DMS53 (cell line): ENCODE results near the gene CEP152.
"Not testable (repeated sequence)": the region's sequence is repeated elsewhere in the genome, so short reads cannot be mapped to it uniquely, and the experiment has no call there.

Experiments
- DNase-seq: peaks from one replicate; lab custom pipeline; 2025; lab: John Stamatoyannopoulos, UW

CEP152 gene

GRCh38 chr15:48803877-48804276, 7.0 kb downstream of the CEP152 start:
- peak; percentile 2 for DNase-seq

GRCh38 chr15:48802867-48803266, 8.0 kb downstream of the CEP152 start:
- no peak for DNase-seq

DNA sequence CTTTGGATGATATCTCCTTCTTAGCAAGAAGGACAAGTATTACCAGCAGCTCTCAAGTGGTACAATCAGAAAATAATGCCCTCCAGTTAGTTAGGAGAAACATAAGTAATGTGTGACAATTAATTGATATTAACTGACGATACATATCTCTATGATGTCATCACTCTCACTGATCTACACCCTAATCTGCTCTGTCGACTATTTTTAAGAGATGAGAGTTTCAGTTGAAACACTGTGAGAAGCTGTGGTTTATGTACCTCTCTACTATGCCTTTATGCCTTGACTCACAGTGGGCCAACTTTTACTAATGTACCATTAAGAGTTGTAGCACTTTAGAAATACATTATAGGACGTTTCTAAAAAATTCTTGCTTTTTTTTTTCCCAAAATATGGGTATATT, 8.6 kb downstream of the CEP152 start:
- DNase-seq: no peak

DNA sequence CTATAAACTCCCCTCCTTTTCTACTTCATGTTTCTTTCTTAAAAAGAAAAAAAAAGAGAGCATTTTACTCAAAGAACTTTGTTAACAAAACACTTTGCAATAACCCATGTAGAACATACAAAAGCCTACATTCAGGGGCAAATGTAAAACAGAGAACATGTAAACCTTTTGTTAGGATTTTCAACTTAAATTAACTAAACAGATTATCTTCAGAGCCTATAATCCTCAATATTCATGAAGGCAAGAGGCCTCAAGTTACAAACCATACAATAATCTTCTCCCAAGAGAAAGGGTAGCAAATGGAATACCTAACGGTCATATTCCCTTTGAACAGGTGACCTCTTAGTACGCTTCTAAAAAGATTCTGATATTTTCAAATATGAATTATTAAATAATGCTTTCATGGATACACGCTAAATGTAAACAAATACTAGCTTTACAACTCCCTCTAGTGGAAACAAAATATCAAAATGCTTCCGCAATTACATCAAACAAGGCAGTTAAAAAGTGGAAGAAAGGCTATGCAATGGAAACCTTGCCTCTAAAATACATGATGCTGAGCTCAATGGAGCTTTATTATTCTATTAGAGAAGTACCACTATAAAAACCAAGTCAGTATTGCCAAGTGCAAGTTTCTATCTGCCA, 9.9 kb downstream of the CEP152 start:
- DNase-seq: peak; percentile 16

- DNase-seq: no peak
These were observed 10.6 kb downstream of the CEP152 start for GRCh38 chr15:48800245-48800644.

DNA sequence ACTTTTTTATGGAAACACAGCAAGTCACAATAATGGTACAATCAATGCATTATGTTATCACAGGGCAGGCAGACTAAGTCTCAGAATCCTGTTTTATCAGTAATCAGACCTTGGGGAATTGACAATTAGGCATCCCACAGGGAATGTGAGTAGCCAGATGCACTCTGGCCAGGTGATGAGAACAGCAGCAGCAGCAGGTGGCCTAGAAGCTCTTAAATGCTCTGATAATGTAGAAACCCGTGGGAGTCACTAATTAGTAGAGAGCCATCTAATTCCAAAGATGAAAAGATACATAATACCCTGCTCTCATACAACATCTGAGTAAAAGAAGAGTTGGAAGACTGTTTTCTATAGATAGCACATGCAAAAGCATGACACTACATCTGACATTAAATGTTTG, 12.6 kb downstream of the CEP152 start:
- DNase-seq: no peak

- peak; percentile 2 for DNase-seq
These were observed 13.9 kb downstream of the CEP152 start for GRCh38 chr15:48796930-48797329.

GRCh38 chr15:48796521-48796920, 14.3 kb downstream of the CEP152 start:
- DNase-seq: no peak

GRCh38 chr15:48795901-48796300, 15.0 kb downstream of the CEP152 start:
- DNase-seq: no peak

DNA sequence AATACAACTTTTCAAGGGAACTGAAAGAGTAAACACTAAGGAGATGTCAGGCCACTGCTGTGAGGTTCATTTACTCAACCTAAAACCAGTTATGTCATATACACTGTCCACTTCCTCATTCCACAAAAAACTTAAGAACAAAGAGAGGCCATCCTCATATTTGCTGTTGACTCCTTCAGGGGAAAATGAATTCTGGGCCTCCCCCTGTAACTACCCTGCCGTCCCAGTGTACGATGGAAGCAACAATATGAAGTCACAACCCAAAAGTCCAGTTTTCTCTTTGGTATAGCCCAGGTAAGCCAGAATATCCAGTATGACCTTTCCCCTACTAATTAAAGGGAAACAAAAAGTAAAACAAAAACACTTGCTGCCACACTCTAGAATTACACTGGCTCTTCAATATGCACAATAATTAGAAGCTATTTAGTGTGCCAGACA, 16.2 kb downstream of the CEP152 start:
- peak; percentile 24 for DNase-seq

DNA sequence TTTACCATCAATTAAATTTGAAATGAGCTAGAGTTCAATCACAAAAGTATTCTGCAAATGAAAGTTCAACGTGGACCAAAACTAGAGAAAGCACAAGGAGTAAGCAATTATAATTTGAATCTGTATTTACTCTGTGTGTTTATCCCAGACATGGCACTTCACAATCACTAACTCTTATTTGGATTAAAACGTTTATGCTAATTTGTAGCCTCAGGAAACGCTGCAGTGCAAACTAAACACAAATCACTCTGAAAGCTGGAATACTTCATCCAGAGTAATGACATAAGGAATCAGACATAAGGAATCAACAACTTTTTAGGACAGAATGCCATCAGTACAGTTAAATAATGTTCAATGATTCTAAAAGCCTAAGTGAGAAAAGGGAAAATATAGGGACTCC, 18.5 kb downstream of the CEP152 start:
- DNase-seq: no peak

DNA sequence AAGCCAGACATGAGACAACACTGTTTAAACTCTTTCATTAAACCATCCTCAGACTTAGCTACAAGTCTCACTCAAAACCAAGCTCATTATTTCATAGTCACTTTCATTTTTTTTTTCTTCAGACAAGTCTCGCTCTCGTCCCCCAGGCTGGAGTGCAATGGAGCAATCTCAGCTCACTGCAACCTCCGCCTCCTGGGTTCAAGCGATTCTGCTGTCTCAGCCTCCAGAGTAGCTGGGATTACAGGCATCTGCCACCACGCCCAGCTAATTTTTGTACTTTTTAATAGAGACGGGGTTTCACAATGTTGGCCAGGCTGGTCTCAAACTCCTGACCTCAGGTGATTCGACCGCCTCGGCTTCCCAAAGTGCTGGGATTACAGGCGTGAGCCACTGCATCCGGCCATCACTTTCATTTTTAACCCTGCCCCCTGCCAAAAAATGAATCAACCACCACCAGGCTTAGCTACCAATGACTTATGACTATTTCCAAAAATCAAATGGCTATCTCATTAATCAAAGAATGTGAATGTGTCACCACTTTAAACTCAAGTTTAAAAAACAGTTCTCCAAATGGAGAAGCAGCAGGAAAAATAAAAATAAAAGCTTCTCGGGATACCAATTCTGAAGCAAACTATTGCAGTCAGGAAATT, 20.3 kb downstream of the CEP152 start:
- DNase-seq: not testable (repeated sequence)

GRCh38 chr15:48785712-48786111, 25.2 kb downstream of the CEP152 start:
- no peak for DNase-seq

GRCh38 chr15:48785195-48785594, 25.7 kb downstream of the CEP152 start:
- DNase-seq: no peak

DNA sequence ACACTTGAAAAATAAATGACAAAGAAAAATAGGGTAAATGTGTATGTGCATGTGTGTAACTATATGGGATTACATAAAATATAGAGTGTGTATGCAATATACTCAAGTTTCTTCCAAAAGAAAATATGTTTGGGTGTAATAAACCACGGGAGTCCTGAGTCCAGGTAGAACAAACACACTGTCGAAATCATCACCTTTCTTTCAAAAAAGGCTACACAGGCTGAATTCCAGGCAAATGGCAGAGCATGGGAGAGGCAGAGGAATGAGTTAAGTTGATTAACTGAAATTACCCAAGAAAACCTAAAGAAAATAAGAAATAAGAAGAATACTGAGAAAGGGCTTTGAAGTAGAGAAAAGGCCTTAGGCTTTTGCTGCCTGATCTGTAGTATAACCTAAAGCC, 26.1 kb downstream of the CEP152 start:
- no peak for DNase-seq

GRCh38 chr15:48782911-48783310, 28.0 kb downstream of the CEP152 start:
- DNase-seq: no peak

DNA sequence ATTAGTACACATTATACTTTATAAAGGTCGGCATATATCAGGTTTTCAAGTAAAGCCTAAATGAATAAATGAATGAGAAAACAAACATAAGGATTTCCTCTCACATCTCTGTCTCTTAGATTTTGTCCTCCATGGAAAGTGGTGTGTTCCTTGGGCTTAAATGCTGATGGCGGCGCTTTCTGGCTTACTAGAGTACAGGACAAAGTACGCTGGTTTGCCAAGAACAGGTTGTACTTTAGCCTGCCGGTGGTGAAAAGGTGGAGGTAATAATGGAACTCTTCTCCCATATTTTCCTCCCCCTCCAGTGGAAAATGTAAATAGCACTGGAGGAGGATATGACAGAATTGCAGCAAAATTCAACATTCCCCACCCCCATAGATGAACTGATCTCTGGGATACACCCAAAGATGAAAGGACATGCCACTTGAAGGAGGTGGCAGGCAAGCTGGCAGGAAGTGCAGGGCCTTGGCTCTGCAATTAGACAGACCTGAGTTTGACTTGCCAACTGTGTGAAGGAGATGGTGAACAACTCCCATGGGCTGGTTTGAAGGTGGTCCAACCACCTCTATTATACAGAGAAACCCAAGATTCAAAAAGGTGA, 29.3 kb downstream of the CEP152 start:
- no peak for DNase-seq

DNA sequence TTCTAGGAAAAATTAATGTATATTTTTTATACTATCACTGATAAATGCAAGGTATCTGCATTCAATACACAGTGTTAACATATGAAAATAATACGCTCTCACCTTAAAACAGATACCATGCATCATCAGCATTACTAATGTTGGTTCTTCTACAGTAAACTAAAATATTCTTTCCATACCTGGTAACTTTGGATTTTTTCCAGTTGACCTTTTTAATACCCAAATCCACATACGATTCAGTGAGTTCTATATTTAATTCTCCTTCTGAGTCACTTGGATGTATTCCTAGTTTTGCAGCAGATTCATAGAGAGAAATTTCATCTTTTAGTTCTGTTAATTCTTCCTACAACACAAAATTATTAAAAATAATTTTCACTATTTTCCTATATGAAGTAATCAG, 29.9 kb downstream of the CEP152 start:
- no peak for DNase-seq

DNA sequence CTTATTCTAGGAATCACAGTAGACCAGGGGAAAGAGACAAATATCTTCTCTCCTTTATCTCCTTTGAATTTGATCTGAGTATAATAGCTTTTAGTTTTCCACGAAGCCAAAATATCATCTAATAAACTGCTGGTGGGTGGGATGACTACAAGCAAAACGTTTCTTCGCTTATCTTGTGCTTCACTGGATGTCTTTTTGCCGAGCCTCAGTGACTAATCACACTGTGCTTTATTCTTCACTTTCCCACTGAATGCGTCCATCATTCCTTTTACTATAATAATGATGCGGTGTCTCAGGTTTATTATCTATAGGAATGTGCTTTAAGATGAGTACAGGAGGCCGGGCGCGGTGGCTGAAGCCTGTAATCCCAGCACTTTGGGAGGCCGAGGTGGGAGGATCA, 32.5 kb downstream of the CEP152 start:
- no peak for DNase-seq

- no peak for DNase-seq
These were observed 33.1 kb downstream of the CEP152 start for GRCh38 chr15:48777645-48778330.

DNA sequence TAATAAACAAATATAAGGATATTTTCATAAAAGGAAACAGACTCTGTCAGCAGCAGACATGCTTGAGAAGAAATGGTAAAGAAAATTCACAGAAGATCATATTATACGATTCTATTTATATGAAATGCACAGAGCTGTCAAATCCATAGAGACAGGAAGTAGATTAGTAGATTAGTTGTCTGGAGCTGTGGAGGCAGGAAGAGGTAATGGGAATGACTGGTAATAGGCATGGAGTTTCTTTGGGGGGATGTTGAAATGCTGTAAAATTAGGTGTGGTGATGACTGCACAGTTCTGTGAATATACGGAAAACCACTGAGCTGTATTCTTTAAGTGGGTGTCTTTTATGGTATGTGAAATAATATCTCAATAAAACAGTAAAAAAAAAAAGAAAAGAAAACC, 35.3 kb downstream of the CEP152 start:
- no peak for DNase-seq

GRCh38 chr15:48774484-48774883, 36.4 kb downstream of the CEP152 start:
- DNase-seq: no peak

GRCh38 chr15:48766196-48766595, 44.7 kb downstream of the CEP152 start:
- DNase-seq: no peak
